Uterus (tissue), 4 donors: Measurements from ENCODE around the gene TM2D3. TPM values are rescaled to one million over a fixed set of nuclear protein-coding genes. Genes with fewer than 3 reads are reported as not detected.

Source experiments
- DNase-seq, 2 donors: peaks; one replicate each; pipeline ENCODE4 v3.0.0-alpha.2; 2019 to 2020
- H3K27ac ChIP-seq, 2 donors: fragments of 200-600 bp; sonication (generic); 1 replicate in 1 of 2; 2 replicates in 1 of 2; pipeline ENCODE4 v1.5.1; 2016 to 2018
- H3K27me3 ChIP-seq, 2 donors: fragments of 200-600 bp; sonication (generic); one replicate each; pipeline ENCODE4 v1.5.1; 2018 to 2019; ENCODE audit warnings: control low read depth in 1 of 2
- H3K36me3 ChIP-seq, 2 donors: fragments of 200-600 bp; sonication (generic); one replicate each; pipeline ENCODE4 v1.5.1; 2019; ENCODE audit warnings: control low read depth in 1 of 2
- H3K4me1 ChIP-seq, 2 donors: fragments of 200-600 bp; sonication (generic); one replicate each; pipeline ENCODE4 v1.5.1; 2018 to 2019; ENCODE audit warnings: control low read depth in 1 of 2
- H3K4me3 ChIP-seq, 2 donors: fragments of 200-600 bp; sonication (generic); 1 replicate in 1 of 2; 2 replicates in 1 of 2; pipeline ENCODE4 v1.5.1; 2018 to 2019; ENCODE audit warnings: mild to moderate bottlenecking in 1 of 2
- H3K9me3 ChIP-seq, 2 donors: fragments of 200-600 bp; sonication (generic); one replicate each; pipeline ENCODE4 v1.5.1; 2019; ENCODE audit warnings: control low read depth in 1 of 2
- POLR2A ChIP-seq, 2 donors: fragments of 450-650 bp; IDR thresholded peaks; one replicate each; pipeline ENCODE4 v1.6.1; 2016; ENCODE audit warnings: antibody characterized with exemption in 2 of 2, mild to moderate bottlenecking in 1 of 2, moderate library complexity in 1 of 2
- intact Hi-C: fragments of 100-400 bp; cut with DNase I; formaldehyde crosslinking; loops from one replicate; pipeline ENCODE4 v1.15.1; 2023; ENCODE audit warnings: low total_unique reads
- small RNA-seq: library from RNA; depleted of rRNA; stranded (forward); fragments of <200 nt; gene quantifications from one replicate; pipeline ENCODE3, GENCODE V24; 2016
- total RNA-seq, 4 donors: library from RNA; depleted of rRNA in 3 of 4; stranded (reverse); fragments of >200 nt in 3 of 4; gene quantifications; one replicate each; pipeline versions ENCODE4 v1.1.0 to v1.2.4, GENCODE V29; 2014 to 2023
- TF ChIP-seq, protein P1 (sequence below), 4 experiments: fragments of 200-600 bp in 2 of 4; fragments of 450-650 bp in 2 of 4; sonication (generic) in 2 of 4; IDR thresholded peaks; one replicate each; pipeline ENCODE4 v1.5.1; 2016 to 2019; ENCODE audit warnings: antibody characterized with exemption in 4 of 4, mild to moderate bottlenecking in 2 of 4, moderate library complexity in 1 of 4
- donor health status: DM: yes; HTN: yes; CAD: no.

Gene TM2D3
- total RNA-seq, 4 donors from 2014 or later: 14.7 to 65.0 (median 46.5) TPM

GRCh38 chr15:101597360-101597928 lies 54.7 kb downstream of the TM2D3 start:
- H3K27ac ChIP-seq: no peak overlapping the region
- no peaks in the 10 kb centered on the region for H3K36me3 ChIP-seq
- H3K4me3 ChIP-seq: no peak overlapping the region
- no peak for DNase-seq
- H3K4me1 ChIP-seq: no peaks in the 10 kb centered on the region
- H3K9me3 ChIP-seq: no peaks in the 10 kb centered on the region
- TF ChIP-seq POLR2A (IDR thresholded peaks at IDR 0.05): no peak
- TF ChIP-seq, protein P1, sequence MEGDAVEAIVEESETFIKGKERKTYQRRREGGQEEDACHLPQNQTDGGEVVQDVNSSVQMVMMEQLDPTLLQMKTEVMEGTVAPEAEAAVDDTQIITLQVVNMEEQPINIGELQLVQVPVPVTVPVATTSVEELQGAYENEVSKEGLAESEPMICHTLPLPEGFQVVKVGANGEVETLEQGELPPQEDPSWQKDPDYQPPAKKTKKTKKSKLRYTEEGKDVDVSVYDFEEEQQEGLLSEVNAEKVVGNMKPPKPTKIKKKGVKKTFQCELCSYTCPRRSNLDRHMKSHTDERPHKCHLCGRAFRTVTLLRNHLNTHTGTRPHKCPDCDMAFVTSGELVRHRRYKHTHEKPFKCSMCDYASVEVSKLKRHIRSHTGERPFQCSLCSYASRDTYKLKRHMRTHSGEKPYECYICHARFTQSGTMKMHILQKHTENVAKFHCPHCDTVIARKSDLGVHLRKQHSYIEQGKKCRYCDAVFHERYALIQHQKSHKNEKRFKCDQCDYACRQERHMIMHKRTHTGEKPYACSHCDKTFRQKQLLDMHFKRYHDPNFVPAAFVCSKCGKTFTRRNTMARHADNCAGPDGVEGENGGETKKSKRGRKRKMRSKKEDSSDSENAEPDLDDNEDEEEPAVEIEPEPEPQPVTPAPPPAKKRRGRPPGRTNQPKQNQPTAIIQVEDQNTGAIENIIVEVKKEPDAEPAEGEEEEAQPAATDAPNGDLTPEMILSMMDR (IDR thresholded peaks at IDR 0.05): no peak
- intact Hi-C loops: no loop called here
- H3K27me3 ChIP-seq: no peaks in the 10 kb centered on the region

- H3K27ac ChIP-seq: no peak overlapping the region
- no peaks in the 10 kb centered on the region for H3K27me3 ChIP-seq
- no peaks in the 10 kb centered on the region for H3K36me3 ChIP-seq
- H3K4me1 ChIP-seq: no peaks in the 10 kb centered on the region
- no peaks in the 10 kb centered on the region for H3K9me3 ChIP-seq
- intact Hi-C loops: no loop called here
- H3K4me3 ChIP-seq: no peak overlapping the region
- no peak for DNase-seq
- TF ChIP-seq POLR2A (IDR thresholded peaks at IDR 0.05): no peak
- TF ChIP-seq, protein P1 (IDR thresholded peaks at IDR 0.05): no peak
Observed at GRCh38 chr15:101596633-101597032, 55.5 kb downstream of the TM2D3 start.

Small RNA genes within 50 kb of the gene (small RNA-seq; reads per million reads assigned to genes)
- gene RNU6-807P: not detected

Other genes with a start within 250 kb of the TM2D3 start
- 10 to 100 TPM in 2 of 4 donors, 1 to 10 TPM in 2; 1.4 to 12.8 (median 6.9) TPM for gene PCSK6, start 162.7 kb downstream of the TM2D3 start, total RNA-seq
- gene TARS3, start 72.1 kb upstream of the TM2D3 start, total RNA-seq: 10 to 100 TPM in 3 of 4 donors, 1 to 10 TPM in 1; 3.3 to 24.8 (median 17.7) TPM
- gene OR4F6, start 151.1 kb upstream of the TM2D3 start, total RNA-seq: not detected
- gene OR4F15, start 159.8 kb upstream of the TM2D3 start, total RNA-seq: not detected